ENCODE results near the gene PPP1R12B.
"Not testable (repeated sequence)": the region's sequence is repeated elsewhere in the genome, so short reads cannot be mapped to it uniquely, and the experiment has no call there.

The PPP1R12B gene

GRCh38 chr1:202448140-202448539 is 99.6 kb downstream of the PPP1R12B start:
- not testable (repeated sequence) for DNase-seq (ENCODE audit: low spot score)

- not testable (repeated sequence) for DNase-seq (ENCODE audit: low spot score)
Measured at GRCh38 chr1:202451641-202452040, 103.1 kb downstream of the PPP1R12B start.

- DNase-seq (ENCODE audit: low spot score) = no peak
Measured at GRCh38 chr1:202452508-202452907, 104.0 kb downstream of the PPP1R12B start.

GRCh38 chr1:202456372-202457169 is 108.1 kb downstream of the PPP1R12B start:
- DNase-seq (ENCODE audit: low spot score) = not testable (repeated sequence)

- DNase-seq (ENCODE audit: low spot score) = not testable (repeated sequence)
Measured at GRCh38 chr1:202458651-202459050, 110.2 kb downstream of the PPP1R12B start.

GRCh38 chr1:202459470-202460142 is 111.1 kb downstream of the PPP1R12B start:
- DNase-seq (ENCODE audit: low spot score) = not testable (repeated sequence)

GRCh38 chr1:202460143-202460495 is 111.6 kb downstream of the PPP1R12B start:
- DNase-seq (ENCODE audit: low spot score) = not testable (repeated sequence)

GRCh38 chr1:202462342-202463076 is 114.0 kb downstream of the PPP1R12B start:
- no peak for DNase-seq (ENCODE audit: low spot score)

- DNase-seq (ENCODE audit: low spot score) = not testable (repeated sequence)
Measured at GRCh38 chr1:202464153-202464742, 115.7 kb downstream of the PPP1R12B start.

- DNase-seq (ENCODE audit: low spot score) = not testable (repeated sequence)
Measured at GRCh38 chr1:202465644-202466270, 117.3 kb downstream of the PPP1R12B start.

GRCh38 chr1:202466339-202466738 is 117.8 kb downstream of the PPP1R12B start:
- not testable (repeated sequence) for DNase-seq (ENCODE audit: low spot score)

- not testable (repeated sequence) for DNase-seq (ENCODE audit: low spot score)
Measured at GRCh38 chr1:202467381-202467780, 118.9 kb downstream of the PPP1R12B start.

- not testable (repeated sequence) for DNase-seq (ENCODE audit: low spot score)
Measured at GRCh38 chr1:202468695-202469094, 120.2 kb downstream of the PPP1R12B start.

GRCh38 chr1:202469123-202469522 is 120.6 kb downstream of the PPP1R12B start:
- DNase-seq (ENCODE audit: low spot score) = not testable (repeated sequence)

- no peak for DNase-seq (ENCODE audit: low spot score)
Measured at GRCh38 chr1:202471246-202471645, 122.7 kb downstream of the PPP1R12B start.

GRCh38 chr1:202472347-202473124 is 124.0 kb downstream of the PPP1R12B start:
- not testable (repeated sequence) for DNase-seq (ENCODE audit: low spot score)

GRCh38 chr1:202473266-202474045 is 125.0 kb downstream of the PPP1R12B start:
- not testable (repeated sequence) for DNase-seq (ENCODE audit: low spot score)

GRCh38 chr1:202479661-202480060 is 131.2 kb downstream of the PPP1R12B start:
- DNase-seq (ENCODE audit: low spot score) = not testable (repeated sequence)

GRCh38 chr1:202480640-202481039 is 132.1 kb downstream of the PPP1R12B start:
- DNase-seq (ENCODE audit: low spot score) = not testable (repeated sequence)

- DNase-seq (ENCODE audit: low spot score) = not testable (repeated sequence)
Measured at GRCh38 chr1:202483362-202483761, 134.9 kb downstream of the PPP1R12B start.

All from iPS-NIHi11 (cell line).